BJ (cell line): ENCODE results near the gene FOSL2. TPM values are rescaled to one million over a fixed set of nuclear protein-coding genes. Genes with fewer than 3 reads are reported as not detected.

Experiments used
- CTCF ChIA-PET: fragments of 350-600 bp; formaldehyde crosslinking; extraction: SDS; loops from one replicate; lab custom pipeline; 2021; ENCODE audit warnings: antibody characterized with exemption, inconsistent platforms; lab: Yijun Ruan, JAX
- POLR2A ChIA-PET: fragments of 300-600 bp; sonication (Branson Sonifier 250); formaldehyde crosslinking; extraction: SDS; loops from one replicate; lab custom pipeline; 2021; ENCODE audit warnings: antibody characterized with exemption; lab: Charles Lee
- DNase-seq: peaks from one replicate; pipeline ENCODE4 v3.0.0-alpha.2; 2011; ENCODE audit warnings: low read depth
- H3K27me3 ChIP-seq: 2 replicates; pipeline ENCODE4 v1.6.0; 2011; ENCODE audit warnings: low read length; ENCODE audit not compliant: control insufficient read depth, insufficient read depth
- H3K36me3 ChIP-seq: 2 replicates; pipeline ENCODE4 v1.5.1; 2011; ENCODE audit warnings: low read length; ENCODE audit not compliant: control insufficient read depth, insufficient read depth
- H3K4me3 ChIP-seq: 2 replicates; pipeline ENCODE4 v1.5.1; 2011; ENCODE audit warnings: low read depth, mild to moderate bottlenecking, control low read depth, low read length
- polyA plus RNA-seq: library from polyadenylated mRNA; depleted of rRNA; stranded (reverse); fragments of >200 nt; gene quantifications from 2 replicates; pipeline ENCODE4 v1.2.3, GENCODE V29; 2011
- TF ChIP-seq, protein P1 (sequence below): IDR thresholded peaks from 2 replicates; pipeline ENCODE4 v1.5.1; 2011; ENCODE audit warnings: low read depth, mild to moderate bottlenecking, control low read depth, inconsistent platforms, low read length, moderate library complexity; ENCODE audit not compliant: insufficient read depth

The FOSL2 gene
- polyA plus RNA-seq, 1 experiment: 52.5 TPM

DNA sequence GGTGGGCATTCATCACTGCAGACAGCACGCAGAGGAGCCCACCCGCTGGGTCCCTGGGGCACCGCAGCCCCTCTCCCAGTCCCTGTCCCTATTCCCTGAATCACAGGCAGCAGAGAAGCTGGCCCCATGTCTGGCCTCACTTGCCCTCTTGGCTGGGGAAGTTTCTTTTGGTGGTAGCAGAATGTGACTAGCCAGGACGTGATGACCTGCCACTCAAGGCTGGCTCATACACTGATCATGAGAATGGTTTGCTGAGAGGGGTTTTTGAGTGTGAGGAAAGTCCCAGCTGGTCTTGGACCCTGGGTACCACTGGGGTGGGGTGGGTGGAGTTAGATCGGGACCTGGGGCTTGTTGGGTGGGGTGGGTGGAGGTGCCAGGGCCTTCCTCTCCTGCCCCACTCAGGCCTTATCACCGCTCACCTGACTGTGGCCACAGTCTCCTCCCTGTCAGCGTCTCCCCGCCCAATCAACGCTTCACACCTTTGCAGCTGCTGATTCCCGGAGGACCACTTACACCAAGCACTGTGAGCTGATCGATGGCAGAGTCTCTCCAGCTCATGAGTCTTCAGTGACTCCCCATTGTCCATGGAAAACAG, 28.9 kb upstream of the FOSL2 start:
- no peak for DNase-seq
- CTCF ChIA-PET: no interaction called here
- Histone ChIP-seq H3K4me3 (no peak overlapping the region), H3K27me3 (no peaks in the 10 kb centered on the region), H3K36me3 (no peaks in the 10 kb centered on the region)
- POLR2A ChIA-PET: no interaction called here
- TF ChIP-seq, protein P1, sequence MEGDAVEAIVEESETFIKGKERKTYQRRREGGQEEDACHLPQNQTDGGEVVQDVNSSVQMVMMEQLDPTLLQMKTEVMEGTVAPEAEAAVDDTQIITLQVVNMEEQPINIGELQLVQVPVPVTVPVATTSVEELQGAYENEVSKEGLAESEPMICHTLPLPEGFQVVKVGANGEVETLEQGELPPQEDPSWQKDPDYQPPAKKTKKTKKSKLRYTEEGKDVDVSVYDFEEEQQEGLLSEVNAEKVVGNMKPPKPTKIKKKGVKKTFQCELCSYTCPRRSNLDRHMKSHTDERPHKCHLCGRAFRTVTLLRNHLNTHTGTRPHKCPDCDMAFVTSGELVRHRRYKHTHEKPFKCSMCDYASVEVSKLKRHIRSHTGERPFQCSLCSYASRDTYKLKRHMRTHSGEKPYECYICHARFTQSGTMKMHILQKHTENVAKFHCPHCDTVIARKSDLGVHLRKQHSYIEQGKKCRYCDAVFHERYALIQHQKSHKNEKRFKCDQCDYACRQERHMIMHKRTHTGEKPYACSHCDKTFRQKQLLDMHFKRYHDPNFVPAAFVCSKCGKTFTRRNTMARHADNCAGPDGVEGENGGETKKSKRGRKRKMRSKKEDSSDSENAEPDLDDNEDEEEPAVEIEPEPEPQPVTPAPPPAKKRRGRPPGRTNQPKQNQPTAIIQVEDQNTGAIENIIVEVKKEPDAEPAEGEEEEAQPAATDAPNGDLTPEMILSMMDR: no peak

DNA sequence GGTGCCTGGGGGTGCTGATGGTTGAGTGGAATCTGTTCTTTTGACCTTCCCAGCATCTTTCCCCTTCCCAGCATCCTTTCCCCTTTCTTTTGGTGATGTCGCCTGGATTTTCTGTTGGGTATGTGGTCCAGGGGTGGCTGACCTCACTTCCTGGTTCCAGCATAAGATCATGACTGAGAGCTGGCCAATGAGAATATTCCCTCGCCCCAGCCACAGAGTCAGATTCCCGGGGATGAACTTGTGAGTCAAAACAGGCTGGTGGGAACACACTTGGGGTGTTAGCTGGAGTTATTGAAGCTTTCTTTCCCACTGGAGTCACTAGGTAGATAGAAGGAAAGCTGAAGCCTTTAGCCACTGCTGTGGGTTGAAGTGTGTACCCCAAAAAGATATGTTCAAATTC, 28.0 kb upstream of the FOSL2 start:
- H3K36me3 ChIP-seq: no peaks in the 10 kb centered on the region
- H3K4me3 ChIP-seq: no peak overlapping the region
- TF ChIP-seq, protein P1: no peak
- CTCF ChIA-PET: interaction anchor here (0.6 kb wide), 1 partner anchor 9 kb away, joined by 3 read pairs; no protein-coding TSS in a partner anchor
- POLR2A ChIA-PET: no interaction called here
- no peak for DNase-seq
- no peaks in the 10 kb centered on the region for H3K27me3 ChIP-seq

DNA sequence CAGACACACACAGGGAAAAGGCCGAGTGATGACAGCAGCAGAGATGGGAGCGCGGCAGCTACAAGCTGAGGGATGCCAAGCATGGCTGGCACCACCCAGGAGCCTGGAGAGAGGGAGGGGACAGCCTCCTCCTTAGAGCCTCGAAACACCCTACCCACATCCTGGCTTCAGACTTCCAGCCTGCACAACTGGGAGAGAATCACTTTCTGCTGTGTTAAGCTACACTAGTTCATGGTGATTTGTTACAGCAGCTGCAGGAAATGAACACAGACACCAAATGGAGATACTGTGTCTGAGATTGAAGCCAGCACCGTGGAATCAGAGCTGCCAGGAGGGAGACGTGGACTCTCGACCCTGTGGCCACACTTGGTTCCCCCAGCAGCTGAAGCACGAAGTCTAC, 27.5 kb upstream of the FOSL2 start:
- Histone ChIP-seq H3K4me3 (no peak overlapping the region), H3K27me3 (no peaks in the 10 kb centered on the region), H3K36me3 (no peaks in the 10 kb centered on the region)
- CTCF ChIA-PET: interaction anchor here (0.6 to 1.5 kb wide), 2 partner anchors 9 to 13 kb away, joined by 3 to 5 read pairs; no protein-coding TSS in a partner anchor
- POLR2A ChIA-PET: no interaction called here
- no peak for DNase-seq
- TF ChIP-seq, protein P1: no peak

DNA sequence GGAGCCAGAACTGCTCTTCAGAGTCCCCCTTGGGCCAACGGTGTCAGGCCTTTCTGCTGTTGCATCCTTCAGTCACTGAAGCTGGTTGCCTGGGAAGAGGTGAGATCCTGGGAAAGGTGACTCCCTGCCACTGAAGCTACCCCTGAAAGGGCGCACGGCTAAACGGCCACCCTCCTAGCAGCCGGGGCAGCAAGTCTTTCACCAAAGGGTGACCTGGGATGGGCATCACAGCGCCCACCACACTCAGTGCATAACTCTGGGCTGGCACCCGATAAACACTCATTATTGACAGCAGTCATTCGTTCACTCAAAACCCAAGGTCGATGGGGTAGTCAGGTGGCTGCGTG, 26.5 kb upstream of the FOSL2 start:
- ChIA-PET CTCF (interaction anchor here (0.7 to 1.5 kb wide), 2 partner anchors 12 to 14 kb away, joined by 3 to 5 read pairs; no protein-coding TSS in a partner anchor), POLR2A (no interaction called here)
- no peak for DNase-seq
- TF ChIP-seq, protein P1: no peak
- no peaks in the 10 kb centered on the region for H3K27me3 ChIP-seq
- H3K36me3 ChIP-seq: no peaks in the 10 kb centered on the region
- no peak overlapping the region for H3K4me3 ChIP-seq

DNA sequence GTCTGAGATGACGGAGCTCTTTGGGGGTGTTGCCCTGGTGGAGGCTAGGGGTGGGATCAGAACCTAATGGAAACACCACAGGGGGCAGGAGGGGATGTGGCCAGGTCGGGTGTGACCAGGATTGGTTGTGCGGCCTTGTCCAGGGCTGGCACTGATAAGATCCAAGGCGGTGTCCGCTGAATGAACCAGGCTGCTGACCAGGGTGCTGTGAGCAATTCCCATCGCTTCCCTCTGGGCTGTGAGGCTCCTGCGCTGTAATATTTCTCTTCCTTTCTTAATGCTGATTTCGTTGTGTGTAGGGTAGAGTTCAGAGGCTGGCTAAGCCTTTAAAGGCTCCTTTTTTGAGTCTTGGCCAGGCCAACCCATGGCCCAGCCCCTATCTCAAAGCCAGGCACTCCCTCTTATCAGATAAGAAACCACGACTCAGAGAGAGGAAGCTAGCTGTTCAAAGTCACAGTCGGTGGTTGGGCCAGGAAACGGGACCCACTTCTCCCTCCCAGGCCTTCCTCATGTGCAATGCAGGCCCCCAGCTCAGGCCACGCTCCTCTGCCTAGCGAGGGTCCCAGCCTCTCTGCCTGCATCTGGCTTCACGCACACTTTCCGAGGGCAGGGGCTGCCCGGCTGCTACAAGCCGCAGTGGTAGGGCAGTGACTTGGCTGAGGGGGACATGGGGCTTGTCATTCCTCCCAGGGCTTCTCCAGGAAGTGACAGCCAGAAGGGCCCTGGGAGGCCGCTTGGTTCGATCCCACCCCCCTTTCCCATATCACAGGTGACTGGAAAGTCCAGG, 26.0 kb upstream of the FOSL2 start:
- no peaks in the 10 kb centered on the region for H3K36me3 ChIP-seq
- H3K27me3 ChIP-seq: no peaks in the 10 kb centered on the region
- no peak for DNase-seq
- H3K4me3 ChIP-seq: no peak overlapping the region
- POLR2A ChIA-PET: no interaction called here
- CTCF ChIA-PET: interaction anchor here (1.5 kb wide), 1 partner anchor 15 kb away, joined by 5 read pairs; no protein-coding TSS in a partner anchor
- TF ChIP-seq, protein P1: no peak
